H9 (cell line): Measurements from ENCODE around the gene MYH11. TPM values are rescaled to one million over a fixed set of nuclear protein-coding genes. Genes with fewer than 3 reads are reported as not detected.

ENCODE experiments used
- DNase-seq: peaks from one replicate; pipeline ENCODE4 v3.0.0-alpha.2; 2017
- H2AFZ ChIP-seq: one replicate; pipeline ENCODE4 v1.6.1; 2013; ENCODE audit warnings: mild to moderate bottlenecking, low read length, control low read depth, moderate library complexity
- H2AK5ac ChIP-seq: 2 replicates; pipeline ENCODE4 v1.6.1; 2013; ENCODE audit warnings: low read length, control low read depth, mixed read lengths; ENCODE audit not compliant: insufficient read length
- H2BK120ac ChIP-seq: one replicate; pipeline ENCODE4 v1.6.1; 2013; ENCODE audit warnings: low read depth, mild to moderate bottlenecking, low read length, control low read depth, inconsistent platforms; ENCODE audit not compliant: poor library complexity, severe bottlenecking
- H2BK12ac ChIP-seq: 2 replicates; pipeline ENCODE4 v1.6.1; 2013; ENCODE audit warnings: low read length, control low read depth, mixed read lengths, low read depth; ENCODE audit not compliant: insufficient read length
- H2BK15ac ChIP-seq: 2 replicates; pipeline ENCODE4 v1.6.1; 2013; ENCODE audit warnings: low read depth, low read length, control low read depth
- H2BK20ac ChIP-seq: one replicate; pipeline ENCODE4 v1.6.1; 2013; ENCODE audit warnings: low read depth, mild to moderate bottlenecking, low read length, control low read depth, inconsistent platforms; ENCODE audit not compliant: poor library complexity, severe bottlenecking
- H2BK5ac ChIP-seq: 2 replicates; pipeline ENCODE4 v1.6.1; 2013; ENCODE audit warnings: low read length, control low read depth, mixed read lengths; ENCODE audit not compliant: insufficient read length
- H3K14ac ChIP-seq: 2 replicates; pipeline ENCODE4 v1.6.1; 2013; ENCODE audit warnings: low read length, control low read depth; ENCODE audit not compliant: insufficient read depth
- H3K18ac ChIP-seq: 2 replicates; pipeline ENCODE4 v1.6.1; 2013; ENCODE audit warnings: low read depth, mild to moderate bottlenecking, mixed read lengths, low read length, control low read depth; ENCODE audit not compliant: insufficient read length
- H3K23ac ChIP-seq: 2 replicates; pipeline ENCODE4 v1.6.1; 2013; ENCODE audit warnings: low read length, control low read depth, mixed read lengths, low read depth; ENCODE audit not compliant: insufficient read length
- H3K23me2 ChIP-seq: 2 replicates; pipeline ENCODE4 v1.6.1; 2013; ENCODE audit warnings: low read depth, mild to moderate bottlenecking, mixed read lengths, low read length, control low read depth; ENCODE audit not compliant: insufficient read length, poor library complexity, severe bottlenecking
- H3K27ac ChIP-seq: 2 replicates; pipeline ENCODE4 v1.5.1; 2013; ENCODE audit warnings: low read length, control low read depth, mixed read lengths, low read depth; ENCODE audit not compliant: insufficient read length
- H3K27me3 ChIP-seq: 2 replicates; pipeline ENCODE4 v1.6.1; 2013; ENCODE audit warnings: low read length, control low read depth, inconsistent platforms; ENCODE audit not compliant: insufficient read depth
- H3K4ac ChIP-seq: 2 replicates; pipeline ENCODE4 v1.6.1; 2013; ENCODE audit warnings: low read depth, mild to moderate bottlenecking, control low read depth, inconsistent platforms, low read length, moderate library complexity
- H3K4me1 ChIP-seq: 2 replicates; pipeline ENCODE4 v1.6.1; 2013; ENCODE audit warnings: low read length, control low read depth, inconsistent platforms; ENCODE audit not compliant: insufficient read depth
- H3K4me2 ChIP-seq: 2 replicates; pipeline ENCODE4 v1.6.1; 2013; ENCODE audit warnings: low read length, control low read depth, mixed read lengths; ENCODE audit not compliant: insufficient read length, insufficient read depth
- H3K56ac ChIP-seq: 2 replicates; pipeline ENCODE4 v1.6.1; 2013; ENCODE audit warnings: low read depth, mild to moderate bottlenecking, mixed read lengths, low read length, control low read depth; ENCODE audit not compliant: insufficient read length
- H3K79me1 ChIP-seq: 2 replicates; pipeline ENCODE4 v1.6.1; 2013; ENCODE audit warnings: low read depth, mild to moderate bottlenecking, moderate library complexity, low read length, control low read depth, inconsistent platforms; ENCODE audit not compliant: insufficient read depth, poor library complexity, severe bottlenecking
- H3K79me2 ChIP-seq: 2 replicates; pipeline ENCODE4 v1.6.1; 2013; ENCODE audit warnings: low read length, control low read depth, inconsistent platforms; ENCODE audit not compliant: insufficient read depth
- H3K9ac ChIP-seq: 2 replicates; pipeline ENCODE4 v1.6.1; 2013; ENCODE audit warnings: low read length, control low read depth, mixed read lengths; ENCODE audit not compliant: insufficient read length; ENCODE audit errors: extremely low read depth
- H3K9me3 ChIP-seq: one replicate; pipeline ENCODE4 v1.6.1; 2013; ENCODE audit warnings: low read depth, low read length, inconsistent platforms; ENCODE audit not compliant: control insufficient read depth
- H3T11ph ChIP-seq: one replicate; pipeline ENCODE4 v1.6.1; 2013; ENCODE audit warnings: mild to moderate bottlenecking, low read length, control low read depth, inconsistent platforms
- H4K20me1 ChIP-seq: one replicate; pipeline ENCODE4 v1.6.1; 2013; ENCODE audit not compliant: control insufficient read depth, insufficient read length, insufficient read depth
- H4K5ac ChIP-seq: 2 replicates; pipeline ENCODE4 v1.6.1; 2013; ENCODE audit warnings: low read depth, mild to moderate bottlenecking, mixed read lengths, low read length, control low read depth; ENCODE audit not compliant: insufficient read length
- H4K8ac ChIP-seq: replicated peaks from 2 replicates; pipeline ENCODE4 v1.6.1; 2013; ENCODE audit warnings: low read length, control low read depth, mixed read lengths, low read depth; ENCODE audit not compliant: insufficient read length
- H4K91ac ChIP-seq: 2 replicates; pipeline ENCODE4 v1.6.1; 2013; ENCODE audit warnings: low read depth, mild to moderate bottlenecking, moderate library complexity, mixed read lengths, low read length, control low read depth; ENCODE audit not compliant: insufficient read length
- H3K27ac Mint-ChIP-seq, 3 experiments: 2 replicates in 2 of 3; 3 replicates in 1 of 3; pipeline ENCODE4 v1.8.0; 2020 to 2021; ENCODE audit warnings: mixed read lengths in 3 of 3, mild to moderate bottlenecking in 1 of 3, moderate library complexity in 1 of 3
- H3K27me3 Mint-ChIP-seq: 2 replicates; pipeline ENCODE4 v1.8.0; 2021; ENCODE audit warnings: low read depth, mild to moderate bottlenecking, moderate library complexity, mixed read lengths
- H3K36me3 Mint-ChIP-seq, 3 experiments: 2 replicates in 2 of 3; 3 replicates in 1 of 3; pipeline ENCODE4 v1.8.0; 2020 to 2021; ENCODE audit warnings: low read depth in 3 of 3, mixed read lengths in 3 of 3; ENCODE audit not compliant: insufficient read depth in 1 of 3
- H3K4me1 Mint-ChIP-seq, 2 experiments: 2 replicates each; pipeline ENCODE4 v1.8.0; 2020; ENCODE audit warnings: mixed read lengths in 2 of 2
- H3K4me3 Mint-ChIP-seq, 2 experiments: 2 replicates in 1 of 2; 3 replicates in 1 of 2; pipeline ENCODE4 v1.8.0; 2020 to 2021; ENCODE audit warnings: mild to moderate bottlenecking in 2 of 2, mixed read lengths in 2 of 2, moderate library complexity in 1 of 2
- H3K9me3 Mint-ChIP-seq, 2 experiments: 2 replicates in 1 of 2; 3 replicates in 1 of 2; pipeline ENCODE4 v1.8.0; 2020; ENCODE audit warnings: mild to moderate bottlenecking in 2 of 2, mixed read lengths in 2 of 2, moderate library complexity in 1 of 2
- CTCF ChIP-seq: fragments of 200-600 bp; sonication (generic); conservative IDR thresholded peaks from 3 replicates; pipeline ENCODE4 v1.8.0; 2021; ENCODE audit warnings: antibody characterized with exemption, mild to moderate bottlenecking
- WGBS: extraction: QIAGEN DNeasy Blood & Tissue Kit; methylation state at CpG from one replicate; pipeline ENCODE4 v1.1.7; 2013; ENCODE audit warnings: missing lambda C conversion rate, low lambda C conversion rate, mixed read lengths; ENCODE audit not compliant: insufficient read length; ENCODE audit errors: extremely low coverage; 5-methylcytosine and 5-hydroxymethylcytosine counted together
- total RNA-seq: library from RNA; stranded (reverse); gene quantifications from 2 replicates; pipeline ENCODE4 v1.2.1, GENCODE V29; 2021

MYH11 gene
- total RNA-seq, 1 experiment from 2014 or later, result 0.42 TPM

GRCh38 chr16:15708096-15708495, 148.7 kb downstream of the MYH11 start:
- WGBS, result no CpG with 5 or more reads among the region's 12 CpGs
- Histone ChIP-seq H3T11ph (no peak overlapping the region), H2BK15ac (no peak overlapping the region), H3K9me3 (no peaks in the 10 kb centered on the region), H3K79me2 (no peaks in the 10 kb centered on the region), H3K18ac (no peak overlapping the region), H3K79me1 (no peaks in the 10 kb centered on the region), H4K91ac (no peak overlapping the region), H3K4me1 (no peaks in the 10 kb centered on the region), H3K56ac (no peak overlapping the region), H3K4me2 (no peak overlapping the region), H2AFZ (no peak overlapping the region), H3K4ac (no peak overlapping the region), H3K27ac (no peak overlapping the region), H3K14ac (no peak overlapping the region), H4K5ac (no peak overlapping the region), H2BK5ac (no peak overlapping the region), H3K9ac (no peak overlapping the region), H3K23me2 (no peaks in the 10 kb centered on the region), H2BK12ac (no peak overlapping the region), H2AK5ac (no peak overlapping the region), H2BK20ac (no peak overlapping the region), H3K23ac (no peak overlapping the region), H2BK120ac (no peak overlapping the region), H3K27me3 (no peaks in the 10 kb centered on the region), H4K20me1 (no peaks in the 10 kb centered on the region), H4K8ac (no peak overlapping the region)
- Mint-ChIP-seq H3K27me3 (no peaks in the 10 kb centered on the region; the same call in 1 of the 2 replicates), H3K9me3 (no peaks in the 10 kb centered on the region), H3K4me3 (no peak overlapping the region), H3K4me1 (peaks cover 2 to 7% of the 10 kb centered on the region in 2 experiments; a peak in 3 of 4 replicates), H3K27ac (peak overlapping the region in 1 of 3 experiments; percentile 44; a peak in 1 of 7 replicates), H3K36me3 (peaks cover 0 to under 1% (median 0%) of the 10 kb centered on the region in 3 experiments; a peak in 1 of 7 replicates)
- DNase-seq, result no peak
- no peak for TF ChIP-seq CTCF
